Tibial artery (tissue), 4 donors: ENCODE data around the gene HABP2.

Source experiments
- DNase-seq, 2 donors: peaks; one replicate each; pipeline ENCODE4 v3.0.0-alpha.2; 2019
- H3K27ac ChIP-seq, 2 donors: fragments of 200-600 bp; sonication (generic) in 1 of 2; 1 replicate in 1 of 2; 2 replicates in 1 of 2; pipeline ENCODE4 v1.5.1; 2018 to 2019; ENCODE audit warnings: mild to moderate bottlenecking in 1 of 2
- H3K27me3 ChIP-seq, 2 donors: fragments of 200-600 bp; sonication (generic) in 1 of 2; one replicate each; pipeline versions ENCODE4 v1.5.1 to v1.6.0; 2016 to 2019
- H3K36me3 ChIP-seq, 3 donors: fragments of 200-600 bp; sonication (generic) in 2 of 3; one replicate each; pipeline ENCODE4 v1.5.1; 2016 to 2019; ENCODE audit warnings: mild to moderate bottlenecking in 2 of 3
- H3K4me1 ChIP-seq, 4 donors: fragments of 200-600 bp; sonication (generic) in 2 of 4; 1 replicate in 3 of 4; 2 replicates in 1 of 4; pipeline ENCODE4 v1.5.1; 2016 to 2019
- H3K4me3 ChIP-seq, 2 donors: fragments of 200-600 bp; sonication (generic) in 1 of 2; 1 replicate in 1 of 2; 2 replicates in 1 of 2; pipeline ENCODE4 v1.5.1; 2018 to 2019; ENCODE audit warnings: mild to moderate bottlenecking in 2 of 2
- H3K9me3 ChIP-seq, 3 donors: fragments of 200-600 bp; sonication (generic) in 1 of 3; one replicate each; pipeline ENCODE4 v1.5.1; 2016 to 2019
- CTCF ChIP-seq, 2 experiments: fragments of 200-600 bp in 1 of 2; fragments of 450-650 bp in 1 of 2; IDR thresholded peaks; one replicate each; pipeline ENCODE4 v1.5.1; 2017 to 2019; ENCODE audit warnings: antibody characterized with exemption in 2 of 2, mild to moderate bottlenecking in 1 of 2, moderate library complexity in 1 of 2
- intact Hi-C: fragments of 100-400 bp; cut with DNase I; formaldehyde crosslinking; loops from one replicate; pipeline ENCODE4 v1.15.0; 2023; ENCODE audit warnings: low total_unique reads

HABP2 gene

GRCh38 chr10:113552701-113553100 is at the start of gene HABP2:
Gene HABP2 (plus strand): TSS chr10:113553053. CDS start chr10:113553122, 69 bp downstream.
- H3K4me3 ChIP-seq, result no peak within 1 kb of the TSS
- intact Hi-C loops, result no loop called here
- H3K36me3 ChIP-seq, result no peaks in the 10 kb centered on the region
- H3K9me3 ChIP-seq, result no peaks in the 10 kb centered on the region
- DNase-seq, result no peak
- TF ChIP-seq CTCF (IDR thresholded peaks at IDR 0.05), result no peak
- H3K27ac ChIP-seq, result no peak within 1 kb of the TSS
- peaks cover 0 to 7% (median 0%) of the 10 kb centered on the region in 4 donors for H3K4me1 ChIP-seq
- H3K27me3 ChIP-seq, result peaks cover 0 to 9% of the 10 kb centered on the region in 2 donors

- intact Hi-C loops, result no loop called here
- Histone ChIP-seq H3K27ac (no peak overlapping the region), H3K27me3 (no peaks in the 10 kb centered on the region), H3K36me3 (no peaks in the 10 kb centered on the region), H3K4me1 (peaks cover 0 to 8% (median 5%) of the 10 kb centered on the region in 4 donors), H3K4me3 (no peak overlapping the region), H3K9me3 (no peaks in the 10 kb centered on the region)
- no peak for DNase-seq
- no peak for TF ChIP-seq CTCF (IDR thresholded peaks at IDR 0.05)
These were observed 48.9 kb upstream of the HABP2 start for GRCh38 chr10:113503930-113504329.

GRCh38 chr10:113504423-113504822 is 48.4 kb upstream of the HABP2 start:
- Histone ChIP-seq H3K4me1 (peaks cover 0 to 6% (median under 1%) of the 10 kb centered on the region in 4 donors), H3K27me3 (no peaks in the 10 kb centered on the region), H3K27ac (no peak overlapping the region), H3K36me3 (no peaks in the 10 kb centered on the region), H3K9me3 (no peaks in the 10 kb centered on the region), H3K4me3 (no peak overlapping the region)
- DNase-seq, result no peak
- TF ChIP-seq CTCF (IDR thresholded peaks at IDR 0.05), result no peak
- intact Hi-C loops, result no loop called here

- peaks cover 0 to 2% (median 0%) of the 10 kb centered on the region in 3 donors for H3K9me3 ChIP-seq
- DNase-seq, result no peak
- no peak overlapping the region for H3K4me3 ChIP-seq
- intact Hi-C loops, result no loop called here
- no peaks in the 10 kb centered on the region for H3K27me3 ChIP-seq
- no peak for TF ChIP-seq CTCF (IDR thresholded peaks at IDR 0.05)
- H3K4me1 ChIP-seq, result no peaks in the 10 kb centered on the region
- no peak overlapping the region for H3K27ac ChIP-seq
- H3K36me3 ChIP-seq, result no peaks in the 10 kb centered on the region
These were observed 46.4 kb upstream of the HABP2 start for GRCh38 chr10:113506476-113506875.

GRCh38 chr10:113511419-113511818 is 41.4 kb upstream of the HABP2 start:
- Histone ChIP-seq H3K9me3 (peaks cover 0 to 8% (median 3%) of the 10 kb centered on the region in 3 donors), H3K4me3 (no peak overlapping the region), H3K36me3 (no peaks in the 10 kb centered on the region), H3K27me3 (no peaks in the 10 kb centered on the region), H3K27ac (no peak overlapping the region), H3K4me1 (no peaks in the 10 kb centered on the region)
- no peak for DNase-seq
- no peak for TF ChIP-seq CTCF (IDR thresholded peaks at IDR 0.05)
- intact Hi-C loops, result no loop called here

GRCh38 chr10:113515161-113515560 is 37.7 kb upstream of the HABP2 start:
- H3K9me3 ChIP-seq, result peaks cover 0 to 8% (median 3%) of the 10 kb centered on the region in 3 donors
- DNase-seq, result no peak

More at GRCh38 chr10:113515161-113515560, 37.7 kb upstream of the HABP2 start:
- no peak overlapping the region for H3K4me3 ChIP-seq
- intact Hi-C loops, result no loop called here
- no peak overlapping the region for H3K27ac ChIP-seq
- H3K27me3 ChIP-seq, result no peaks in the 10 kb centered on the region
- no peak for TF ChIP-seq CTCF (IDR thresholded peaks at IDR 0.05)
- no peaks in the 10 kb centered on the region for H3K36me3 ChIP-seq
- H3K4me1 ChIP-seq, result peaks cover 0 to 3% (median under 1%) of the 10 kb centered on the region in 4 donors
